GM19452 (cell line): Measurements from ENCODE around the gene ESRRA.

ENCODE experiments used
- ATAC-seq: cut with Tn5 transposase; IDR thresholded peaks from one replicate; pipeline ENCODE4 v1.9.1; 2021; ENCODE audit not compliant: unreplicated experiment

ESRRA gene

DNA sequence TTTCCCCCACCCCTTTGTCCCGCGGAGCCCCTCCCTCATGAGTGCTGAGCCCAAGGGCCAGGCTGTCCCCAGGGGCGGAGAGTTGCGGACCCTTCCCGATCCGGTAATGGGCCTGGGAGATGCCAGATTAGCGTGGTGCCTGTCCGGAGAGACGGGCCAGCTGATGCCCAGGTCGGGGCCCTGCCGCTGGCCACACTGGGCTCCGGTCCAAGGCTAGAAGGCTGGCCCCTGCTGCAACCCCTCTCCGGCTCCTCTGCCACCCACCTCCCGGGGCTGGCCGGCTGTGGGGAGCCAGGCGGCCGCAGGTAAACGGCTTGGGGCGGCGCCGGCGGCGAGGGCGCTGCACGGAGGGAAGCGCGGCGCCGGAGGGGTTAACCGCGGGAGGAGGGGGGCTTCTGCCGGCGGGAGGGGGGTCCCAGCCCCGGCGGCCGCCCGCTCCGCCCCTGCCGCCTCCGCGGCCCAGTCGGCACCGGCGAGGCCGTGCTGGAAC, 14.0 kb upstream of the ESRRA start, which contains the start of gene KCNK4:
Gene KCNK4, plus strand, starts transcription at position 41 of the 490 bp plus-strand sequence. CDS start 1,717 bp downstream, outside the sequence.
- ATAC-seq: no peak

DNA sequence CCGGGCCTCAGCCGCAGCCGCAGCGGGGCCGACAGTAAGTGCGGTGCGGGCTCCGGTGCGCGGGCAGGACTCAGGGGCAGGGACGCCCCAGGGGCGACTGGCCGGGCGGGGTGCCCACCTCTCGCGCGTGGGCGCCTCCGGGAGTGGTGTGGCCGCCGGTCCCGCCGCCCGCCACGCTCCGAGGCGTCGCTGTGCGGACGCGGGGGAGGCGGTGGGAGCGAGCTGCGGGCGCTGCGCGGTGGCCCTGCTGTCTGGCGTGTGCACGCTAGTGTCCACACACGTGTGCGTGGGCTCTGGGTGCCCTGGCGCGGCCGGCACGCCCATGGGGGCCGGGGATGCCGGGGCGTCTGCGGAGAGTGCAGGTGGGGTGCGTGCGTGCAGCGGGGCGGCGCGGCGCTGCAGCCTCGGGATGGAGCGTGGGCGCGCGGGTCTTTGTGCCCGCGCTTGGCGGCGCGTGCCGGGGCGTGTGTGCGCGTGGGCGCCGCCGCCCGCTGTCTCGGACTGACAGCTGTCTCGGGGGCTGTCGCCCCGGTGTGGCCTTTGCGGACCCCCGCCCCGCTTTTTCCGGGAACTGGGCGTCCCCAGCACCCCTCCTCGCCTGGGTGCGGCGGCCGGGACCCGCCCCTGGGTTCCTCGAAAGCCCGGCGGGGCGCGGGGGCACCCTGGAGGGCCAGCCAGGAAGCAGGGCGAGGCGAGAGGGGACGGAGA, 13.4 kb upstream of the ESRRA start:
- ATAC-seq: no peak

DNA sequence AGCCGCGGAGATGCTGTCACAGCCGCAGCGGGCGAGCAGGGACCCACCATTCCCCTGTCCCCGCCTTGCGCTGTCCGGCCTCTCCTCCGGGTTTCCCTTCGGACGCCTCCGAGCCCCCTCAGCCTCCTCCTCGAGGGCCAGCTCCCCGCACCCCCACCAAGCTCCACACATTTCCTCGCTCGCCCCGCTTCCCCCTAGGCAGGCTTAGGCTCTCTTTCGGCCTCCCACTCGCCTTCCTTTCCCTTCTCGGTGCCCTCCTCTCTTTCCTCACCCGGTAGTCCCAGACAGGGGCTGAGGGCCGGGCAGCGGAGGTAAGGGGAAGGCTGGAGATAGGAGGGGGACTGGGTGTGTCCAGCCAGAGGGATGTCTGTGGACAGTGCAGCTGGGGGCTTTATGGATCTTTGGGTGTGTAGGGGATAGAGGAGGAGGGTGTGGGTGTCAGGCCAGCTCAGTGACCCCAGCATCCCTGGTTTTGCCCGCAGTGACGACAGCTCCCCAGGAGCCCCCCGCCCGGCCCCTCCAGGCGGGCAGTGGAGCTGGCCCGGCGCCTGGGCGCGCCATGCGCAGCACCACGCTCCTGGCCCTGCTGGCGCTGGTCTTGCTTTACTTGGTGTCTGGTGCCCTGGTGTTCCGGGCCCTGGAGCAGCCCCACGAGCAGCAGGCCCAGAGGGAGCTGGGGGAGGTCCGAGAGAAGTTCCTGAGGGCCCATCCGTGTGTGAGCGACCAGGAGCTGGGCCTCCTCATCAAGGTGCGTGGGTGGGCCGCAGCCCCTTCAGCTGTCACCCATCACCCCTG, 12.7 kb upstream of the ESRRA start:
- ATAC-seq: no peak

DNA sequence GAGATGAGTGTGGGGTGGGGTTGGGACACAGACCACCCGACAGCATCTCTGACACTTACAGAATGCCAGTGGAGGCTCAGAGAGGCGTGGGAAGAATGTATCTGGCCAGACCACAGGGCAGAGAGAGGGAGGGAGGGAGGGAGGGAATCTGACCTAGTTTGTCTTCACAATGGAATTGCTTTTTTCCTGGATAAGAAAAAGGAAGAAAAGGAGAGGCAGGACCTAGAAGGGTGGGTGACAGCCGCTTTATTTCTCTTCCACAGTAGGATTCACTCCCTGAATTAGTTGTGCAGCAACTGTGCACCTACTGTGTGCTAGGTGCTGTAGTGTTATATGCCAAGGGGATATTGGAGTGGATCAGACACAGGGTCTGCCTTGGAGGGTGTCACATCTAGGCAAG, 10.6 kb upstream of the ESRRA start:
- ATAC-seq: no peak

DNA sequence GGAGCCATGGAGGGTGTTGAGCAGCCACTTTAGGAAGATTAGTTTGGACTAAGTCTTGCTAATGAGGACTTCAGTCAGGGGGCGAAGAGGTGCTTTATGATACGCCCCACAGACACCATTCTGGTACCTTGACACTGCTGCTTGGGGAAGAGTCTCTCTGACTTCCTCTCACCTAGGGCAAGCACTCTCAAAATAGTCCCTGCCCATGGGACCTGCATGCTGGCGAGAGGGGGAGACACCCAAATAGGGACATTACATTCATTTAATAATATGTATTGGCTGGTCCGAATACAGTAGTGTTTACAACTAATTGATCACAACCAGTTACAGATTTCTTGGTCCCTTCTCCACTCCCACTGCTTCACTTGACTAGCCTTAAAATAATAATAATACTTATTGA, 9.6 kb upstream of the ESRRA start:
- ATAC-seq: no peak

DNA sequence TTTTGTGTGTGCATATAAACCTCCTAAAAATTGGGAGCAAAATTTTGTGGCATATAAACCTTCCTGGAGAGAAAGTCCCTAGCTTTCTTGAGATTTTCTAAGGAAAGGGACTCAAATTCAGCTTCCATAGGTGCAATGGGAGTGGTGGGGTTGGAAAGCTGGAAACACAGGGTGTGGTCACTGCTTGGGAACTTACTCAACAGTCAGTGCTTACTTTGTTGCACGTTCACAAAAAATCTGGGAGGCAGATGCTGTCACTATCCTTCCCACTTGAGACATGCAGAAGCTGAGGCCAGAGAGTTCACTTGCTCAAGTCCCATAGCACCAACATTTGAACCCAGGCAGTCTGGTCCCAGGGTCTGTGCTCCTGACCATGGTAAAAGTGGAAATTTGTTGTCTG, 9.1 kb upstream of the ESRRA start:
- ATAC-seq: no peak

DNA sequence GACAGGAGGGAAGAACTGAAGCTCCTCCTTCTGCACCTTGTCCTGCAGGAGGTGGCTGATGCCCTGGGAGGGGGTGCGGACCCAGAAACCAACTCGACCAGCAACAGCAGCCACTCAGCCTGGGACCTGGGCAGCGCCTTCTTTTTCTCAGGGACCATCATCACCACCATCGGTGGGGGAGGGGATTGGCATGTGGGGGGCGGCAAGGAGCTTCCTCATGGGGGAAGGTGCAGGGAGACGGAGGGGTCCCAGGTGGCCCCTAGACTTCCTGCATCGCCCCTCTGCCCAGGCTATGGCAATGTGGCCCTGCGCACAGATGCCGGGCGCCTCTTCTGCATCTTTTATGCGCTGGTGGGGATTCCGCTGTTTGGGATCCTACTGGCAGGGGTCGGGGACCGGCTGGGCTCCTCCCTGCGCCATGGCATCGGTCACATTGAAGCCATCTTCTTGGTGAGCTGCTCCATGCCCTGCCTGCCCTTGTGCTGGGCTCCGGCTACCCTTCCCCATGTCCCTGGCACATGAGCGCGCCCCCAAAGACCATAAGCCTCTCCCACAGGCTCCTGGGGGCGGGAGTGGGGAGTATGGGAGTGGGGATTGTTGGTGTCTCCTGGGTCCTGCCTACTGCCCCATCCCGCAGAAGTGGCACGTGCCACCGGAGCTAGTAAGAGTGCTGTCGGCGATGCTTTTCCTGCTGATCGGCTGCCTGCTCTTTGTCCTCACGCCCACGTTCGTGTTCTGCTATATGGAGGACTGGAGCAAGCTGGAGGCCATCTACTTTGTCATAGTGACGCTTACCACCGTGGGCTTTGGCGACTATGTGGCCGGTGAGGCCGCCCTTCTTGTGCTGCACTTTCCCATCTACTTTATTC, 8.3 kb upstream of the ESRRA start:
- ATAC-seq: no peak

DNA sequence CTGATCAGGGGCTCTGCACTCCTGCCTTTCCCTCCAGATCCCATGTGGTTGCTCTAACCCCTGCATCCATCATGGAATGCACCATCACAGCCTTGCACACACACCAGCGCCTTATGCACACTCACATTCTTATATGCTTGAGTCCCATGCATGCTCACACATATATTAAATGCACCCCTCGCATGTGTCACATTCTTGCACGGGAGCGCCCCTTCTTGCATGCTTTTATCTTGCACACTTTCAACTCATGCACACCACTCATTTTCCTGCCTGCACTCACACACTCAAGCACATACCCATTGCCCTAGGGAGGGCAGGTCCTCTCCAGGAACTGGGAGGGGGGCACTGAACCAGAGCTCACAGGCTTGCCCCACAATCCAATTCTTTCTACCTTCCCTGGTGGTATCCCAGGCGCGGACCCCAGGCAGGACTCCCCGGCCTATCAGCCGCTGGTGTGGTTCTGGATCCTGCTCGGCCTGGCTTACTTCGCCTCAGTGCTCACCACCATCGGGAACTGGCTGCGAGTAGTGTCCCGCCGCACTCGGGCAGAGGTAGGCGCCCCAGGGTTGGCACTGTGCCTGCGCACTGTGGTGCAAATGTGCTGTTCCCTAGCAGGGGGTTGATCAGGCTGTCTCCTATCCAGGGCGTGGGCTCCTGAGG, 7.5 kb upstream of the ESRRA start:
- no peak for ATAC-seq

DNA sequence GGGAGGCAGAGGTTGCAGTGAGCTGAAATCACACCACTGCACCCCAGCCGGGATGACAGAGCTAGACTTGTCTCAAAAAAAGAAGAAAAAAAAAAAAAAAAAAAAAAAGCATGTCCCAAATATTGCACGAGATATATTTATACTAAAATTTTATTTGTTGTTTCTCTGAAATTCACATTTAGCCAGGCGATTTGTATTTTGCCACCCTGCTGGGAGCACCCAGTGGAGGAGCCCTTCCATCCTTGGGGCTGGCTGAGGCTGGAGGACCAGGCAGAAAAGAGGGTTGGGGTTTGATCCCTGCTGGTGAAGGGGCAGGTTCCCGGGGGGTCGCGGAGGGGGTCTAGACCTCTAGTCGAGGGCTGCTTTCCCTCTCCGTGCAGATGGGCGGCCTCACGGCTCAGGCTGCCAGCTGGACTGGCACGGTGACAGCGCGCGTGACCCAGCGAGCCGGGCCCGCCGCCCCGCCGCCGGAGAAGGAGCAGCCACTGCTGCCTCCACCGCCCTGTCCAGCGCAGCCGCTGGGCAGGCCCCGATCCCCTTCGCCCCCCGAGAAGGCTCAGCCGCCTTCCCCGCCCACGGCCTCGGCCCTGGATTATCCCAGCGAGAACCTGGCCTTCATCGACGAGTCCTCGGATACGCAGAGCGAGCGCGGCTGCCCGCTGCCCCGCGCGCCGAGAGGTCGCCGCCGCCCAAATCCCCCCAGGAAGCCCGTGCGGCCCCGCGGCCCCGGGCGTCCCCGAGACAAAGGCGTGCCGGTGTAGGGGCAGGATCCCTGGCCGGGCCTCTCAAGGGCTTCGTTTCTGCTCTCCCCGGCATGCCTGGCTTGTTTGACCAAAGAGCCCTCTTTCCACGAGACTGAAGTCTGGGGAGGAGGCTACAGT, 6.1 kb upstream of the ESRRA start:
- no peak for ATAC-seq

DNA sequence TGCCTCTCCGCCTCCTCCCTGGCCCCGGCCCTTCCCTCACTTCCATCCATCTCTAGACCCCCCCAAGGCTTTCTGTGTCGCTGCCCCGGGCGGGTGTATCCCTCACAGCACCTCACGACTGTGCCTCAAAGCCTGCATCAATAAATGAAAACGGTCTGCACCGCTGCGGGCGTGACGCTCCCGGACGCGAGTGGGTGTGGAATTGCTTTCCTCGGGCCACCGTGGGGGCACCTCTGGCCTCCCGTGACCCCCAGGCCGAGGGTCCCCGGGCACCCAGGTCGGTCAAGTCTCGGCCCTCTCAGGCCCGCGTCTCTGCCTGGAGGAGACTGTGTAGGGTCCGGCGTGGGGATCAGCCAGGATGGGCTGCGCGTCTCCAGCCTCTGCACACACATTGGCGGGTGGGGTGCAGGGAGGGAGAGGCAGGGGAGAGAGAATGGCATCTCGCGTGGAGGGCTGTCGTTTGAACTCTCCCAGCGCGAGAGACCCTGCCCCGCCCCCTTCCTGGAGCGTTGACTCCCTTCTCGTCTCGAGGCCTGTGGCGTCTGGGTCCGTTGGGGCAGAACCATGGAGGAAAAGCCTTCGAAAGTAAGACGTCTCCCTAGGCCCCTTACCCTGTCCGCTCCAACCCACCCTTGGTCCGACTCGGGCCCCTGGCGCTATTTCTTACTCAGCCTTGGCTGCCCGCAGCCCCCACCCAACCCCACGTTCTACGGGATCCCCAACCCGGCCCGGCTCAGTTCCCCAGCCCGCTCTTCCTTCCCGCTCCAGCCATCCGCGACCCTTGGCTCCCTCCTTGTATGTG, 5.3 kb upstream of the ESRRA start, which contains the start of gene CATSPERZ:
Gene CATSPERZ, plus strand, starts transcription at position 512 of the 802 bp plus-strand sequence. Its CDS starts 53 bp downstream, at position 565.
- ATAC-seq: no peak

DNA sequence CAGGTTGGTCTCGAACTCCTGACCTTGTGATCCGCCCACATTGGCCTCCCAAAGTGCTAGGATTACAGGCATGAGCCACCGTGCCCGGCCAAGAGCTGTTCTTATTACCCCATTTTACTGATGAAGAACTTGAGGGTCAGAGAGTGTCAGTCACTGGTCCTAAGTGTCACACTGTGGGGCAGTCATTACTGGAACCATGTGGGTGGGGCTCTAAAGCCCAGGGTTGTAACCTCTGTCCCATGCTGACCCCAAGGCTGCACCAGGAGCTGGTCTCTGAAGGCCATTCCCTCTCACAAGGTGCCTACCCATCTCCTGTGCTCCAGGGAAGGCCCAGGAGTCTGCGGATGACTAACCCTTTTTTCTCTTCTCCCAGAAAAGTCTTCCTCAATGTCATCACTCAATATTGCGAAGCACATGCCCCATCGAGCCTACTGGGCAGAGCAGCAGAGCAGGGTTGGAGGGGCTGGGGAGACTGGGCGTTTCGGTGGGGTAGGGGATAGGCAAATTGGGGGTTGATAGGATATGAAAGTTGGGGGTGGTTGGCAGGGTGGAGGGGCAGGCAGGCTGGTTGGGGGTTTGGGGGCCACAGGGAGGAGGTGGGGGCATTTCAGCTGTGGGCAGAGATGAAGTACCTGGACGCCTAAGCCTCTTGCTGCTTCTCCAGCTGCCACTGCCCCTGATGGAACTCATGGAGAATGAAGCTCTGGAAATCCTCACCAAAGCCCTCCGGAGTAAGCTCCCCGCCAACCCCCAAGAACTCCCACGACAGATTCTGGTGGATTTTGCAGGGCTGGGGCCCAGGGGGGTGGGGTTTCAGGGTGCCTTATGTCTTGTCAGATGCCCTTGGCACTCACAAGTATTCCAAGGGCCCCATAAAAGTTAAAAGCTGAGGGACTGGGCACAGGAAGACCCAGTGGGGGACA, 2.0 kb upstream of the ESRRA start:
- no peak for ATAC-seq

DNA sequence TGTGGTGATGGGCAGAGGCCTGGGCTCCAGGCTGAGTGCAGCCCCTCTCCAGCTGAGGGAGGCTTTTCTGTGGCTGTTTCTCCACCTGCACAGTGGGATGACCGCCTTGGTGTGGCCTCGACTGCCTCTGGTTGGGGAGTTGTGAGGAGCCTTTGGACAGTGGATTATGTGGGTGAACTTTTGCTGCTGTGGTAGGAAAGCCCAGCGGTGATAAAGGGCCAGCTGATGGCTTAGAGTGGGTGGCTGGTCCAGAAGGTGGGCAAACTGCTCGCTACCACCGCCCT, 1.4 kb upstream of the ESRRA start:
- ATAC-seq: no peak

DNA sequence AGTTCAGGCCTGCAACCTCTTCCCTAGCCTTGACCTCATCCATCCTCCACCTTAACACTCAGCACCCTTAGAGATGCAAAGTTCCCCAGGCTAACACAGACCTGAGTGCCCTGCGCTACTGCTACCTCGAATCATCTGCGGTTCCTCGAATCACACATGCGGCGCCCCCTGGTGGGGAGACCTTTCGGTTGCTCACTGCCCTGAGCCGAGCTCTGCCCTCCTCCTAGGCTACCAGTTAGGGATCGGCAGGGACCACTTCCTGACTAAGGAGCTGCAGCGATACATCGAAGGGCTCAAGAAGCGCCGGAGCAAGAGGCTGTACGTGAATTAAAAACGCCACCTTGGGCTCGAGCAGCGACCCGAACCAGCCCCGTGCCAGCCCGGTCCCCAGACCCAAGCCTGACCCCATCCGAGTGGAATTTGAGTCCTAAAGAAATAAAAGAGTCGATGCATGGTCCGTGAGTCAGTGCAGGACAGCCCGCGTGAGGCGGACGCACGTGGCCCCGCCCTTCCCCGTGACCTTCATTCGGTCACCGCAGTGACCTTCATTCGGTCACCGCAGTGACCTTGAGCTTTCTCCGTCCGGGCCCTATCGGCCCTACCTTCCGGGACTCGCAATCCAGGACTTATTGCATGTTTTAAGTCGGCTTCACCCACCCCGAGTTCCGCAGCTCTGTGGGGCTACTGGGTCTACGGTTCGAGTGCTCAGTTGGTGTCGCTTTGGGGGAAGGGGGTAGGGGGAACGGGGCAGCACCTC, 830 bp upstream of the ESRRA start:
- ATAC-seq: peak; percentile 33

DNA sequence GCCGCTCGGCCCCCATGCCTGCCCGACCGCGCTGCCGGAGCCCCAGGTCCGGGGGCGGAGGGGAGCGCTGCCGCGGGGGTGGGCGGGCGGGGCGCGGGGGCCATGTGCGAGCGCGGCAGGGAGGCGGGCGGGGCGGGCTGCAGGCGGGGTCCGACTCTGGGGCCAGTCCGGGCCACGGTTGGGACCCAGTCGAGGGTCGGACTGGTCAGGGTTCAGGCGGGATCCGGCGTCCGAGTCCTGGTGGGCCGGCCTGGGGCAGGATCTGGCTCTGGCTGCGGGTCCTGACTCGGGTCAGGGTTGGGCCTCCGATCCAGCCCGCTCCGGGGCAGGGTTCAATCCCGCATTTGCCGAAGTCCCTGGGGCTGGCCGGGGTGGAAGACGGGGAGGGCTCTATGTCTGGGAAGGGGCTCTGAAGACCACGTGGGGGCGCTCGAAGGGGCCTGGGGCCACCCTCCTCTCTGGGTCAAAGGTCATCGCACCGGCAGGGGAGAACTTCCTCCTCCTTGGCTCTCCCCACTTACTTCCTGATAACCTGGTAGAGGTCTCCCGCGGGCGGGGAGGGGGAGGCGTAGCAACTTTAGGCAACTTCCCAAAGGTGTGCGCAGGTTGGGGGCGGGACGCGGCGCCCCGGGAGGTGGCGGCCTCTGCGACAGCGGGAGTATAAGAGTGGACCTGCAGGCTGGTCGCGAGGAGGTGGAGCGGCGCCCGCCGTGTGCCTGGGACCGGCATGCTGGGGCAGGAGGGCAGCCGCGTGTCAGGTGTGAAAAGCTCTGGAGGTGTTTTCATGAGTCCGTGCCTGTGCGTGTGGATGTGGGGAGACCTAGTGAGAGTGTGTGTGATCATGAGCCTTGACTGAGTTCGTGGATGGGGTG, 603 bp downstream of the ESRRA start:
- ATAC-seq: peak; percentile 27

DNA sequence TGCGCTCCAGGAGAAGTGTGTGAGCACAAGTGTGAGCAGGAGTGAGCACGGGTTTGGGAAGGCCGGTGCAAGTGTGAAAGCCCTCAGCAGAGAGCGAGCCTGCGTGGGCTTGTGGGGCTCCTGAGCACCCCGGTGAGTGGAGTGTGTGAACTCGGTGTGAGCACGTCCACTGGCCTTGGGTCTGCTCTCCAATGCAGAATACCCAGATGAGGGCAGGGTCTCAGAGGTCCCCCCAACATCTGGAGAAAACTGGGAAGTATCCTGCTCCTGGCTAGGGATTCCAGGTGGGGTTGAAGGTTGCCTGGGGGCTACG, 1.2 kb downstream of the ESRRA start:
- ATAC-seq: no peak

DNA sequence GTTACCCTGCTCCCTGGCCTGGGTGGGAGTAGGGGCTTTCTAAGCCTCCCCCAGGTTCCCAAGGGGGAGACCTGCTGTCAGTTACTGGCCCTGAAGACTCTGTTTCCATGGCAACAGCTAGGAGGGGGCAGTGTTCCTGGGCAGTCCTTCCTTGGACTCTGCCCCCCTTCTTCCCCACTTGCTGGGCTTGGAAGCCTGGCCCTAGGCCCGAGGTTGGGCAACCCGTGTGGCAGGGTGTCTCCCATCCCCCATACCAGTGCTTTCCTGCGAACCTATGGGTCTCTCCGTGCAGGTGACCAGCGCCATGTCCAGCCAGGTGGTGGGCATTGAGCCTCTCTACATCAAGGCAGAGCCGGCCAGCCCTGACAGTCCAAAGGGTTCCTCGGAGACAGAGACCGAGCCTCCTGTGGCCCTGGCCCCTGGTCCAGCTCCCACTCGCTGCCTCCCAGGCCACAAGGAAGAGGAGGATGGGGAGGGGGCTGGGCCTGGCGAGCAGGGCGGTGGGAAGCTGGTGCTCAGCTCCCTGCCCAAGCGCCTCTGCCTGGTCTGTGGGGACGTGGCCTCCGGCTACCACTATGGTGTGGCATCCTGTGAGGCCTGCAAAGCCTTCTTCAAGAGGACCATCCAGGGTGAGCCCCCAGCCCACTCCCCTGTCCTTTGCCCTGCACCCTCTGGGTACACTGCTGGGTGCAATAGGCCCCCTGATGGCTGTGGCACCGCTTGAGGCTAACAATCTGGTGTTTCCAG, 1.7 kb downstream of the ESRRA start:
- ATAC-seq: no peak
